HTERT RPE-1 (cell line): Measurements from ENCODE around the gene PARP15.

Experiments used
- in situ Hi-C: fragments of 300-500 bp; cut with MboI; formaldehyde crosslinking; loops from 4 replicates; pipeline ENCODE4 v1.14.3; 2020; ENCODE audit warnings: low sequenced_read_pairs

PARP15 gene

DNA sequence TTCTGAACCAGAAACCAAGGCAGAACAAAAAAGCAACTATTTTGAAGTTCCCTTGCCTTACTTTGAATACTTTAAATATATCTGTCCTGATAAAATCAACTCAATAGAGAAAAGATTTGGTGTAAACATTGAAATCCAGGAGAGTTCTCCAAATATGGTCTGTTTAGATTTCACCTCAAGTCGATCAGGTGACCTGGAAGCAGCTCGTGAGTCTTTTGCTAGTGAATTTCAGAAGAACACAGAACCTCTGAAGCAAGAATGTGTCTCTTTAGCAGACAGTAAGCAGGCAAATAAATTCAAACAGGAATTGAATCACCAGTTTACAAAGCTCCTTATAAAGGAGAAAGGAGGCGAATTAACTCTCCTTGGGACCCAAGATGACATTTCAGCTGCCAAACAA, 8.7 kb upstream of the PARP15 start:
- in situ Hi-C loops: no loop called here

DNA sequence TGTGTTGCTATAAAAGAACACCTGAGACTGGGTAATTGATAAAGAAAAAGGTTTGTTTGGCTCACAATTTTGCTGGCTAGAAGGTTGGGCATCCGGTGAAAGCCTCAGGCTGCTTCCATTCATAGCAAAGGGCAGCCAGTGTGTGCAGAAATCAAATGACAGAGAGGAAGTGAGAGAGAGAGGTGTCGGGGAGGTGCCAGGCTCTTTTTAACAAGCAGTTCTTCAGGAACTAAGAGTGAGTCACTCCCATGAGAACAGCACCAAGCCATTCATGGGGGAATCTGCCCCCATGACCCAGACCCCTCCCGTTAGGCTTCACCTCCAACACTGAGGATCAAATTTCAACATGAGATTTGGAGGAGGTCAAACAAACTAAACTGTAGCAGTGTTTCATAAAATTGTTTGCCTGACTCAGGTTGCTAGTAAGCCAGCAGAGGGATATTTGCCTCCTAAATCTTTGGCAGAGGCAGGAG, 4.5 kb upstream of the PARP15 start:
- in situ Hi-C loops: no loop called here

DNA sequence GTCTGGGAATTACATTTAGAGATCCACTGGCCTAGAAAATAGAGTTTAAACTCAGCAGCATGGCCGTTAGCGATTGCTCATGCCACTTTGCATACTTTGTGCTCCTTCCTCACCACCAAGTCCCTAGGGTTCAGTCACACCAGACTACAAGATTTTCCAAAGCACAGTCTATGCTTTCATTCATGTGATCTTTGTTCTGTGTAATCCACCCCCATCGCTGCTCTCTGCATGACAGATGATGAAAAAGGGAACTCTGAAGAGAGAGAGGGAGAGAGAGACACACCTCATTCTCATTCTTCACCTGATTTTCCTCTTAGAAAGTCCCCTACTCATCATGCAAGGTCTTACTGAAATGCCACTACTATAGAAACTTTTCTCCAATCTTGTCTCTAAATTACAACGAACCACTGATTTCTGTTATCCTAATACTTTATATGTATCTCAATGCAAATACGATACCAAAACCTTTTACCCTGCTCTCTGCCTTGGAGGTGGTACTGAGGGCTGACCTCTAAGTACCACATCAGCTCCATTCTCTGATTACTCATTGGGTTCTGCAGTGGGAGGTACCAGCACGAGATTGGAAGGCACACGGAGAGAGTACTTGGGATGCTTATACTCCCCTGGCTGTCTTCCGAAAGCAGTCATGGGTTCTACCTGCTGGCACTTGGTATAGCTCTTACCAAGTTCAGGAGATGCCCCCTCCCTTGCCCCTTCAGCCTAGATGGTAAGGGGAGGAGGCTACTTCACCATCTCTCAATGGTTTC, 1.1 kb upstream of the PARP15 start:
- in situ Hi-C loops: no loop called here

DNA sequence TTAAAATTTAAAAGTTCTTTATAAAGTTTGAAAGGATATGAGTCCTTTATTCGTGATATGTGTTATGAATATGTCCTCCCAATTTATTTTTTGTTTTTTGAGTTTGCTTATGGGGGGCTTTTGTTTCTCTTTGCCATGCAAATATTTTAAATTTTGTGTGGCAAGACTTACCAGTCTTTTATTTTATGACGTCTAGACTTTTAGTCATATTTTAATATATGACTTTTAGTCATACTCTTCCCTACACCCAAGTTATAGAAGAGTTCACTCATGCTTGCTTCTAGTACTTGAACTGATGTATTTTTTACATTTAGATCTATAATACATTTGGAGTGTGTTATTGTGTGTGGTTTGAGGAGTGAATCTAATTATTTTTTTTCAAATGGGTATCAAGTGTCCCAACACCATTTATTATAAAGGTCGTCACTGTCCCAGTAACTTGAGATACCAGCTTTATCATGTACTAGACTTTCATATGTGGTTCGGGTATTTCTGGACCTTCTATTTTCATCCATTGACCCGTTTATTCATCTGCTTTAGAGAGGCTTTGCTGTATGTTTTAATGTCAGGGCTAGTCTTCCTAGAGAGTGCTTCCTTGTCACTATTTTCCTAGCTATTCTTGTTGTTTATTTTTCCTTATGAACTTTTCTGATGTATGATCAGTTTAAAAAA, 755 bp downstream of the PARP15 start:
- in situ Hi-C loops: no loop called here

DNA sequence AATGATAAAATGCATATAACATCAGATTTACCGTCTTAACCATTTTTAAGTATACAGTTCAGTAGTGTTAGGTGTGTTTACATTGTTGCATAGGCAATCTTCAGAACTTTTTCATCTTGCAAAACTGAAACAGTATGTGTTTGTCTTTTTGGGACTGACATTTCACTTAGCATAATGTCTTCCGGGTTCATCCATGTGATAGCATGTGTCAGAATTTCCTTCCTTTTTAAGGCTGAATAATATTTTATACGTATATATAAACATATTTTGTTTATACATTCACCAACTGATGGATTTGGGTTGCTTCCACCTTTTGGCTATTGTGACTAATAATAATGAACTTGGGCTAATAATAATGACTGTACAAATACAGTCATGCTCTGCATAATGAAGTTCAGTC, 3.0 kb downstream of the PARP15 start:
- in situ Hi-C loops: no loop called here

DNA sequence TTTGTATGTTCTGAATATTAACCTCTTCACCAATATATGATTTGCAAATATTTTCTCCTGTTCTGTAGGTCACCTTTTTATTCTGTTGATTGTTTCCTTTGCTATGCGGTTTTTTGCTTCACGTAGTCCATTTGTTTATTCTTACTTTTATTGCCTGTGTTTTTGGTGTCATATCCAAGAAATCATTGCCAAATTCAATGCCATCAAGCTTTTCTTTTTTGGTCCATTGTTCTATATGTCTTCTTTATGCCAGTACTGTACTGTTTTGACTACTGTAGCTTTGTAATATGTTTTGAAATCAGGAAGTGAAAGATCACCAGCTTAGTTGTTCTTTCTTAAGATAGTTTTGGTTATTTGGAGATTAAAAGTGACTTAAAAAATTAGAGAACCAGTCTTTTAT, 4.2 kb downstream of the PARP15 start:
- in situ Hi-C loops: no loop called here

DNA sequence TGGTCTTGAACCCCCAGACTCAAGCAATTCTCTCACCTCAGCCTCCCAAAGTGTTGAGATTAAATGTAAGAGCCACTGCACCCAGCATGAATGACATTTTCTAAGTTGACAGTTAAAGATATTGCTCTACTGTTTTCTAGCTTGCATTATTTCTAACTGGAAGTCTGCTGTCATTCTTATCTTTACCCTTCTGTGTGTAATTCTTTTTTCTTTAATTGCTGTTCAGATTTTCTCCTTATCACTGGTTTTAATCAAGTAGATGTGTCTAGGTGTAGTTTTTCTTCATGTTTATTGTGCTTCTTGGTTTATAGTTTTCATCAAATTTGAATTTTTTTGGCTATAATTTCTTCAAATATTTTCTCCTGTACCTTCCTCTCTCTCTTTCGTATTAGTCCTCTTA, 4.9 kb downstream of the PARP15 start:
- in situ Hi-C loops: no loop called here

DNA sequence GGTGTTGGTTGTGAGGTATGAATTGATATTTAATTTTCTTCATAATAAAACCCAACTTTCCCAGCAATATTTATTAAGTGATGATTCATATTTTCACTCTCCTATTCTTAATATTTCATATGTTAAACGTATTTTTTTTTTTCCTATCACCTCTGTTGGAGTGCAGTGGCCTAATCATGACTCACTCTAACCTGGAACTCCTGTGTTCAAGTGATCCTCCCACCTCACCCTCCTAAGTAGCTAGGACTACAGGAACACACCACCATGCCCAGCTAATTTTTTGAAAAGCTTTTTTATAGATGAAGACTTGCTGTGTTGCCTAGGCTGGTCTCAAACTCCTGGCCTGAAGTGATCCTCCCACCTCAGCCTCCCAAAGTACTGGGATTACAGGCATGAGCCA, 8.6 kb downstream of the PARP15 start:
- in situ Hi-C loops: no loop called here

DNA sequence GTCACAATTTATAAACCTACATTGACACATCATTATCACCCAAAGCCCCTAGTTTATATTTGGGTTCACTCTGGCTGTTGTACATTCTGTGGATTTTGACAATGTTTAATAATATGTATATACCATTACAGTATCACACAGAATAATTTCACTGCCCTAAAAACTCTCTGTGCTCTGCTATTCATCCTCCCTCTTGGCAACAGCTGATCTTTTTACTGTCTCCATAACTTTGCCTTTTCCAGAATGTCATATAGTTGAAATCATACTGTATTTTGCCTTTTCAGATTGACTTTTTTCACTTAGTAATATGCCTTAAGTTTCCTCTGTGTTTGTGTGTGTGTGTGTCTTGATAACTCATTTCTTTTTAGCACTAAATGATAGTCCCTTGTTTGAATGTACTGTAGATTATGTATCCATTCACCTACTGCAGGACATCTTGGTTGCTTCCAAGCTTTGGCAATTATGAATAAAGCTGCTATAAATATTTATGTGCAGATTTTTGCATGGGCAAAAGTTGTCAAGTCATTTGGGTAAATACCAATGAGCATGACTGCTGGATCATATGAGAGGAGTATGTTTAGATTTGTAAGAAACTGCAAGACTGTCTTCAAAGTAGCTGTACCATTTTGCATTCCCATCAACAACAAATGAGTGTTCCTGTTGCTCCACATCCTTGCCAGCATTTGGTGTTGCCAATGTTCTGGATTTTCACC, 9.5 kb downstream of the PARP15 start:
- in situ Hi-C loops: no loop called here

DNA sequence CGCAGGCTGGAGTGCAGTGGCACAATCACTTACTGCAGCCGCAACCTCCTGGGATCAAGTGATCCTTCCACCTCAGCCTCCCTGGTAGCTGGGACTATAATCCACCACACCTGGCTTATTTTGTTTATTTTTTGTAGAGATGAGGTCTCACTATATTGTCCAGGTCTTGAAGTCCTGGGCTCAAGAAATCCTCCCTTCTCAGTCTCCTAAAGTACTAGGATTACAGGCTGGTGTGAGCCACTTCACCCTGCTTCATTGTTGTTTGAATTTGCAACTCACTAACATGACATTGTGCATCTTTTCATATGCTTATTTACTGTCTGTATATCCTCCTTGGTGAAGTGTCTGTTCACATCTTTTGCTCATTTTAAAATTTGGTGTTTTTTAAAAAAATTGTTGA, 10.1 kb downstream of the PARP15 start:
- in situ Hi-C loops: no loop called here

DNA sequence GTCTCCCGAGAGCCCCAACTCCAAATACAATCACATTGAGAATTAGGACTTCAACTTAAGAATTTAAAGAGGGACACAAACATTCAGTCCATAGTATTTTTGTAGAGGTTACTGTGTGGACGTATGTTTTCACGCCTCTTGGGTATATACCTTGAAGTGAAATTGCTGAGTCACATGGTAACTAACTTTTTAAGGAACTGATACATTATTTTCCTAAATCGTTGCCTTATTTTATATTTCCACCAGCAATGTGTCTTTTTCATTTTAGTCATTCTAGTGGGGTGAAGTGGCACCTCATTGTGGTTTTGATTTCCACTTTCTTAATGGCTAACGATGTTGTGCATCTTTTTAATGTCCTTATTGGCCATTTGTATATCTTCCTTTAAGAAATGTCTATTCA, 11.8 kb downstream of the PARP15 start:
- in situ Hi-C loops: no loop called here

DNA sequence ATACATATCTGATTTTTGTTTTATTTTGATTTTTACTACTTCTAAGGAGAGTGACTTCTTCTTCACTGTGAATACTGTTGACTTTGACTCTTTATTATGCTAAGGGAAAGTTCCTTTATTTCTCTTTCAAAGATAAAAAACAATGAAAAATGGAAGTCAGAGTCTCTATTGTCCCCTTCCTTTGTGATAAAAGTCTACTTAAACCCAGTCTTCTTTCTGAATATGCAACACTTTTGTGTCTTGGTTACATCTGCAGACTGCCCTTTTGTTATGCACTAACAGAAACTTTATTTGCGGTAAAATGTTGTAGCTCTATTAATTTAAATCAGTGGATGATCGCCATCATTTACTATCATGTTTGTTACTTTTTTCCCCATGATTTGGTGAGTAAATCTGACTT, 13.2 kb downstream of the PARP15 start:
- in situ Hi-C loops: no loop called here

DNA sequence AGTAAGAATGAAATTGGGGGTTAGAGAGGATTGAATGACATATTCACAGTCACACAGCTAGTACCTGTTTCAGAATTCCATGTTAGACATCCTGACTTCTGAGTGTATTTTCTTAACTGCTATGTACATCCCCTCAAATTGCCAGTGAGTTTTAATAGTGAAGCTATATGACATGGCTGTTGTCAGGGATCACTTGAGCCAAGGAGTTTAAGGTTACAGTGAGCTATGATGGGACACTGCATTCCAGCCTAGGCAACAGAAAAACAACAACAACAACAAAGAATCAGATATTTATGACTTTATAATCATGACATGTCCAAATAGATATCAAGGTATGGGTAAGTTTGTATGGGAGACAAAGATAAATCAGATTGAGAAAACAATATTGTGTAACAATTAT, 16.6 kb downstream of the PARP15 start:
- in situ Hi-C loops: no loop called here

DNA sequence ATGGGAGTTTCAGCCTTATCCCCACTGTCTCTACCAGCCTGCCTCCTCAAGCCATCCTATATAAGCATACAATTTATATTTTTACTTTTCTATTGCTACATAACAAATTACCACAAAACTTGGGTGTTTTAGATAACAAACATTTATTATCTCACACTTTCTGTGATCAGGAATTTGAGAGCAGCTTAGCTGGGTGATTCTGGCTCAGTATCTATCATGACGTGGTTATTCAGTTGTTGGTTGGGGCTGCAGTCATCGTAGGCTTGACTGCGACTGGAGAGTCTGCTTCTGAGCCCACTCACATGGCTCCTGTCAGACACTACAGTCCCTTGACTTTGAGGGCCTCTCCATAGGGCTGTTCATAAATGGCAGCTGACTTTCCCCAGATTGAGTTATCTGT, 20.7 kb downstream of the PARP15 start:
- in situ Hi-C loops: no loop called here

DNA sequence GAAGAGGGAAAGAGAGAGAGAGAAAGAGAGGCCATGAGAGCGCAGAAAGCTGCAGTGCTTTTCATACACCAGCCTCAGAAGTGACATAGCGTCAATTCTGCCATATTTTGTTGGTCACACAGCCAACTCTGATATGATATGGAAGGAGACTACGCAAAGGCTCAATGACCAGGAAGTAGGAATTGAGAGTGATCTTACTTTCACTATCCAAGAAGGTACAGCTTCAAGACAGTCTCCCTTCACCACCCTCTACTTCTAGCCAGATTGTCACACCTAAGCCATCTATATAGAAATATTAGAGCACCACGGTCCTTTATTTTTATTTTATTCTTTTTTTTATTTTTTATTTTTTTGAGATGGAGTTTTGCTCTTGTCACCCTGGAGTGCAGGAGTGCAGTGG, 21.1 kb downstream of the PARP15 start:
- in situ Hi-C loops: no loop called here

DNA sequence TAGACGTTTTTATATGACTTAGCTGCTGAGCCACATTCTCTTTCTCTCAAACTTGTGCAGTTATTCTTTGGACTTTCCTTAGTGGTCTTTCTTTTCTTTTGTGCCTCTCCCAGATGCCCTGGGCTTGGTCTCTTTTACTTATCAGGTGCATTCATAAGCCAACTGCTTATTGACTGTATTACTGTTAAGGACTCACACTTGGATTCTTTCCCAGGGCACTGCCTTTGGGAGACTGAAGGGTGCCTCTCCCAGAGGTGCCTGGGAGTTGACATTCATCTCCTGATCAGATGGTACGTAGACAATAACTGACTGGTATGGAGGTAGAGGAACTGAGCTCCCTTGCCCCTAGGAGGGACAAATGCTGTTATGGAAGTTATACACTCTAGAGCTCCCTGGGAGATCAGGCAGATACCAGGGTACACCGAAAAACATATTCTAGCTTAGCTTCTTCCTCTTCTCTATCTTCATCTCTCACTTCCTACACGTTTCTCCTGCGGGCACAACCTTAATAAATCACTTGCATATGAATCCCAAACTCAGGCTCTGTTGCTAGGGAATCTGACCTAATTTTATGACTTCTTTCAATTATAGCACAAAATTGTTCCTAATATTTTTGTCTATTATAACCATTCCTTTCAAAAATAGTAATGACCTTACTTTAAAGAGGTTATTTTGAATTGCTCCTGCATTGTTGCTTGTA, 24.7 kb downstream of the PARP15 start:
- in situ Hi-C loops: no loop called here

DNA sequence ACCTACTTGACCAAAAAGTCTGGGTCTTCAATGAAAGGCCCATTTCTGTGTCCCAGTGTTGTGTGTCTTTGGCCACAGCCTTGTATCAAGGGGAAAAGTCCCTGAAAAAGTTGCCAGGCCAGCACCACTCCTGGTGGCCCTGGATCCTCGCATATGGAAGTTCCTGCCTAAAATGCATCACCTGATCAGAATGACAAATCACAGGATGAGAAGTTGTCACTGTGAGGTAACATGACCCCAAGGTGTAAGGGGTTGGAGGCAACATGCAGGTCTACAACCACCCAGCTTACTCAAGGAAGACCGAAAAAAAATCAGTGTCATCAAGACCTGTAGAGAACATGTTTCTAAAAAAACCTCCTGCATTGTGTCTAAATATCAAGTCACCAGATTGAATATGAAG, 25.6 kb downstream of the PARP15 start:
- in situ Hi-C loops: no loop called here

DNA sequence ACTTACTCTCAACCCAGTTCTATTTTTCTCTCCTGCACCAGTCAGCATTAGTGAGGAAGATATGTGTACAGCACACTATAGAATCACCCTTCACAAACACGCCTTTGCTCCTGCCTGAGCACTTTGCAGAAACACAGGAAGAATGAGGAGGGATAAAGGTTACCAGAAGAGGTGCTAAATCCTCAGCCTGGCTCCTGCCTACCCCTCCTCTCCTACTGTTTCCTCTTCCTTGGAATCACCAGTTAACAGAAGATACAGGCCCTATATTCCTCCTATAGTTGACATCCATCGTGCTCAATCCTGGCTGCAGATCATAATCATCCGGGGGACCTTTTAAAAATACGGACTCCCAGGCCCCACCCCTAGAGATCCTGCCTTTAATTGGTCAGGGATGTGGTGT, 28.9 kb downstream of the PARP15 start:
- in situ Hi-C loops: no loop called here

DNA sequence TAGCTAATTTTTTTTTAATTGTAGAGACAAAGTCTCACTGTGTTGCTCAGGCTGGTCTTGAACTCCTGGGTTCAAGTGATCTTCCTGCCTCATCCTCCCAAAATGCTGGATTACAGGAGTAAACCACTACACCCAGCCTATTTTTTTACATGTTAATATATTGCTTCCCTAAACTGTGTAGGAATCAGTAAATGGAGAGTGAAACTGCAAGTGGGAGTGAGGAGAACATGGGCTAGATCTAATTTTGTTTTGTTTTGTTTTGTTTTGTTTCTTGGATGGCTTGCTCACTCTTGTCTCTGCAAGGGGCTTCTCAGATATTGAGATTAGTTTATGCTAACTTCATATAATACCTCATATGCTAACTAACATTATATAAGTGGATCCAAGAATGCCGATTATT, 31.5 kb downstream of the PARP15 start:
- in situ Hi-C loops: no loop called here

DNA sequence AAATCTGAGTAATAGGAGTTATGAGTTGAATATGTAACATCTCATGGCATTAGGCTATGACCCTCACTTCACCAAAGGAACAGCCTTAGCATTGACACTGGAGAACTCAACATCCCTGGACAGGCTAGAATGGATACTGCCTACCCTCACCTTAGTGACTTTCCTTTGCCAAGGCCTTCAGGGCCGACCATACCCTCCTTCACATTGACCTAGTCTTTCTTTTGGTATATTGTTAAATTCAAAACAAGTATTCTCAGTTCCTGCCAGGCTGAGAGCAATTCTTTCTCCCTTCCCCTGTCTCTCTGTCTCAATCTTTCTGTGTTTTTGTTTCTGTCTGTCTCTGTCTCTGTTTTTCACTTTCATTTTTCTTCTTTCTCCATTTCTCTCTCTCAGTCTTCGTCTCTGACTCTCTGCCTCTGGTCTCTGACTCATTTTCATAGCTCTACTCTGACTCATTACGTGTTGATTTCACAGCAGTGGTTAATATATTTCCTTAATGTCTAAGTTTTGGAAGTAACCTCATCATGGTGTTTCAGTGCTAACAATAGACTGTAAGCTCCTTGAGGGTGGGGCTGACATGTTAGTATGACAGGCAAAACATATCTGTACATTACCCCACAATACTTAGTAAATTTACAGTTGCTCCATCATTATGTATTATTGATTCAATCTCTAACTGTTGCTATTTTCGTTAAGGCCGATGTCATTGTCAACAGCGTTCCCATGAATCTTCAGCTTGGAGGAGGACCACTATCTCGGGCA, 32.5 kb downstream of the PARP15 start:
- in situ Hi-C loops: no loop called here

DNA sequence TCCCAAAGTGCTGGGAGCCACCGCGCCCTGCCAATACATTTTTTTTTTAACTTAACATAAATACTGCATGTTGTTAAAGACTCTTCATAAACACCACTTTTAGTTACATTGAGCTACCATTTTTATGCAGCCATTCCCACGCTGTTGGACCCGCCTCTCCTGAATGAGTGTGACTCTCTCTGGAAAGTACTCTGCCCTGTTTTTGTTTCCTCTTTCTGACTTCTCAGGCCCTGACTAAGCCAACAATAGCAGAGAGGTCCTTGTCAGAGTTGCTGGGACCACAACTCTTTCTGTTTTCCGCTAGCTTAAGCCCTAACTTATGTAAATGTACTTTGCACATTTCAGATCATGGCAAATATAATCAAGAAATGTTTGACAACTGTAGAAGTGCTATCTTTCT, 35.2 kb downstream of the PARP15 start:
- in situ Hi-C loops: no loop called here
